GM23248 (cell line): ENCODE data around the gene RCOR2.

ENCODE experiments used
- EZH2 ChIP-seq: fragments of 200-600 bp; sonication (generic); IDR thresholded peaks from 2 replicates; pipeline ENCODE4 v1.6.1; 2018; ENCODE audit warnings: antibody characterized with exemption, mild to moderate bottlenecking; ENCODE audit not compliant: insufficient read depth, poor library complexity, severe bottlenecking
- EZH2phosphoT487 ChIP-seq: fragments of 200-600 bp; sonication (generic); IDR thresholded peaks from 2 replicates; pipeline ENCODE4 v1.6.1; 2018; ENCODE audit warnings: antibody characterized with exemption, moderate library complexity, mild to moderate bottlenecking, low read depth; ENCODE audit not compliant: insufficient read depth

DNA sequence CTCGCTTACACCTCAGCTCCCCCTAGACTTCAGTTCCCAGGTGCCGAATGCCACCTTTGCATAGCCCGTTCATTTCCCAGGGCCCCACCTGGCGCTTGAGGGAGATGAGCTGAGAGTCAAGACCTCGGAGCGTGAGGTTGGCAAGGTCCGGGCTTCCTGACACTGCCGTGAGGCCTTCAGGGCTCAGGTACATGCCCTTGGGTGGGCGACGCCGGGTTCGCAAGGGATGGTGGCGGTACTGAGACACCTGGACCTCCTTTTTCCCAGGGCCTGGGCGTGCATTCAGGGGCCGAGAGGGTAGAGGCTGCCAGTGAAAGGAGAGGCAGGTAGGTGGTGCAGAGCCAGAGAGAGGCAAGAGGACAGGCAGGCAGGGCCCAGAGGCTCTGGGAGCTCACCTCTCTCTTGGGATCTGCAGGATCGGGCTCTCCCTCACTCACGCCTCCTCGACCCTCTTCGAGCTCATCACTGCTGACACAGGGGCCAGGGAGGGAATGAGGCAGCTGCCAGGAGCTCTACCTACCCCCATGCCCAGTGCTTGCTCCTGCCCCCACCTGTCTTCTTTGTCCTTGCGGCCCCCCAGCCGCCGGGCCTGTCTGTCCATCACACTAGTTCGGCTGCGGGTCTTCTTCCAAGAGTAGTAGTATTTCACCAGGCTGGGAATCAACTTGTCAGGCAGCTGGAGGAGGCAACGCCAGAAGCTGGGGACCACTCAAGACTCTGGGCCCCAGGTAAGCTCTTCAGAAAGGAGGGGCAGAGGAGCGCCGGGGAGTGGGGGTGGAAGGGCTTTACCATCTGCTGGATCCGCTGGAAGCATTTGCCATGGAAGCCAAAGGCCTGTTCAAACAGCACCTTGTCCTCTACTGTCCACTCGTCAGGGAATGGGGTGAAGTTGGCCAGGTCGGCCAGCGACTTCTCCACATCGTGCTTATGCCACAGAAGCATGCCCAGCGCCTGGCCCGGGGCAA, 2.8 kb downstream of the RCOR2 start:
- TF ChIP-seq EZH2: no peak
- TF ChIP-seq EZH2phosphoT487: no peak
